Stimulated activated CD8-positive, alpha-beta memory T cell treated with anti-CD3 and anti-CD28 coated beads, Interleukin-15, amount 100 ng/mL, for 24 hours (primary cell): ENCODE data around the gene PCYT2.

Experiments used
- DNase-seq: peaks from one replicate; pipeline ENCODE4 v3.0.0-alpha.2; 2020; ENCODE audit warnings: low read depth

Gene PCYT2

DNA sequence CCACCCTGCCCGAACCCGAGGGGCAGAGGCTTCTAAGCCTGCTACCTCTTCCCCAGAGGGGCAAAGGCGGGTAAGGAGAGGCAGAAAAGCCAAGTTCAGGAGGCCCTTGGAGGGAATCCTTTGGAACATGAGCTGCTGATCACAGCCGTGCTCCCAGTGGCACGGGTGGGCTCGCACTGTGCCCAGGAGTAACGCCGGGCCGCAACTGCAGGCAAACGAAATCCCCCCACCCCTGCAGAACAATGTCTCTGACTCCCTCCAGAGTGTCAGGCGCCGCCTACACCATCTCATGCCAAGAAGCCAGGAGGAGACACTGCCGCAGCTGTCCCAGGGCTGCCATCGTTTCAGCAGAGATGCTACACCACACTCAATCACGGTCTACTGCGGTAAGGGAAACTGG is 59.8 kb downstream of the PCYT2 start:
- DNase-seq: no peak
